Measurements from ENCODE around the gene IMPDH1.

The IMPDH1 gene

GRCh38 chr7:128434413-128435326, 24.9 kb upstream of the IMPDH1 start:
- FAIRE-seq (no peak), DNase-seq (ENCODE audit: low spot score) (no peak)

GRCh38 chr7:128431754-128432153, 22.0 kb upstream of the IMPDH1 start:
- no peak for FAIRE-seq

DNA sequence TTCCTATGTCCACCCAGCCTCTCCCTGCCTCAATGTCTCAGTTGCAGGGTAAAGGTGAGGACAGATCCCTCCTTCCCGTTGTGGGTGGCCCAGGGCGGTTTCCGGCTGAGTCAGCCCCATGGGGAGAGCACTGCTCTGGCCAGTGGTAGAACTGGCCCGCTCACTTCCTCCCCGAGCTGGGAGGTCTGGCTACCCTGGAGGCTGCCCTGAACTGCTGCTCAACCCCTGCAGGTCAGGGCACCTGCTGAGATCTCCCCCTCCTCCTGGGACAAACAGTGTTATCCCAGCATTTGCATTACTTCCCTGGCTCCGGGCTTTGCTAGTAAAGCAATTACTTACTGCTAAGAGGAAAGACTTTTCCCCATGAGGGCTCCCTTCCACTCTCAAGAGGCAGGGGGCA, 21.4 kb upstream of the IMPDH1 start:
- FAIRE-seq = no peak
- DNase-seq (ENCODE audit: low spot score) = no peak

More at GRCh38 chr7:128431754-128432153, 22.0 kb upstream of the IMPDH1 start:
- DNase-seq (ENCODE audit: low spot score) = no peak

DNA sequence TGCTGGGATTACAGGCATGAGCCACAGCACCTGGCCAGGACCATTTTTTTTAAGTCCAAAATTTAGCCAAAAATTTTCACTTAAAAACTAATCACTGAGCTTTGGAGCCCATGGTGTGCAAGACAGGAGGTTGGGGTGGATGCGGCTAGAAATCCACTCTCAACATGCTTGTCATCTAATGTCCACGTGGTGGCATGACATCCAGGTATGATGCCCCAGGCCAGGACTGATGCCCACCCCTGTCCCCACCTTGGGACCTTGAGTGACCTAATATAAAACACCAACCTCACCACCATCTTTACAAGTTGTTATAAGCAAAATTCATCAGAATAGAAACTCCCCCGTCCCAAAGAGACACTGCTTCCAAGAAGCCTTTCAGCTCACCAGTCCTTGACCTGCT, 20.4 kb upstream of the IMPDH1 start:
- DNase-seq (ENCODE audit: low spot score) = no peak
- FAIRE-seq = no peak

GRCh38 chr7:128427289-128427891, 17.6 kb upstream of the IMPDH1 start:
- DNase-seq (ENCODE audit: low spot score) (peak; percentile 60), FAIRE-seq (peak; percentile 4)

DNA sequence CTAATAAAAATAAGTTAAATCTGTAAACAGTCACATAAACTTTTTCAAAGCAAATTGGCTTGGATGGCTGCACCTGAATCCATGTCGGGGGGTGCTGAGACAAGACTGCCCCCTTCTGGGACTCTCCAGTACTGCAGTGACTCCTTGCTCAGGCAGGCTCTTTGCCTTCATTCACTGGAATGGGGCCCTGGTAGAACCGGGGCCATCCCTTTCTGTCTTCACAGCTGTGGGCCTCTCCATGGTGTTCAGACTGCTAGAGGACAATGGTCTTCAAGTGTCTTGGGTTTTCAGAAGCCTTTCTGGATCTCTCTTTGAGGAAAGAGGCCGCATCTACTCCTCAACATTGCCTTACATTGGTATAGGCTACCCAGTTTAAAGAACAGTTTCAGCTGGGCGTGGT, 16.1 kb upstream of the IMPDH1 start:
- FAIRE-seq (no peak), DNase-seq (ENCODE audit: low spot score) (peak; percentile 48)

DNA sequence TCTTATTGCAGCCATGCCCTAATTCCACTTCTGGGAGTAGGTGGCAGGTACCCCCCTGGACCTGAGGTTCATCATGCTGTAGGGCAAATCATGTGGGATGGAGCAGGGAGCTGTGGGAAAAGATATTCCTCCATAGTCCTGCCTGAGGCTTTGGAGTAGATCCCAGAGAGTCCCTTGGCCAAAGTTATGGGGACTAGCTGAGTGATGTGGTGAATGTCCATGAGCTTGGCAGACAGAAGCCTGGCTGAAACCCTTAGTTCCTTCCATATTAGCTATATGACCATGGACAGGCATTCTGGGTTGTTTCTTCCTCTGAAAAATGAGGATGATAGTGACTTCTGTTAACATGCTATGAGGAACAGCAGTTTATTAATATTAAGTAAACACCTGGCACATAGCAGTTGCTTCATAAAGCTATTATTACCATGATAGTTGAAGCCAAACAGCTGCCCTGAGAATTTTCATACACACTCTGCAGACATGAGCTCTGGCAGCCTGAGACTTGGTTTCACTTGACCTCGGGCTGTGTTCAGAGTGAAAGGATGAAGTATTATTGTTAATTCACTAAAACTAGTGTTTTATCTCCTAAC, 15.0 kb upstream of the IMPDH1 start:
- DNase-seq (ENCODE audit: low spot score) = no peak
- FAIRE-seq = no peak

DNA sequence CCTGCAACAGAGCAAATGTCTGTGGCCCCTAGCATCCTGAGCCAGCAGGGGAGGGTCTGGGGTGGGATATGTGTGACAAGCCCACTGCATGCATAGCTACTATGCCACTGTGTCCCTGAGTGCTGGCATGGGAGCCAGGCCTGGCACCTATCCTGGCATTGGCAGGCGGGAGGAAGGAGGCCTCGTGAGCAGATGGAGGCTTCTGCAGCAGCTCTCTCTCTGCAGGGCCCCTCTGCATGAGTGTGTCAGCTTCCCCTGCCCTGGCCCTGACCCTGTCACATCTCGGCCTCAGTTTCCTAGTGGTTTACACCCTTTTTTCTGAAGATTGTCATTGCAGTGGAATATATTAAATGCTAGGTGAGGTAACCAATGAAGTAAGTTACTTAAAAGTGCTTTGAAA, 13.1 kb upstream of the IMPDH1 start:
- DNase-seq (ENCODE audit: low spot score) (no peak), FAIRE-seq (no peak)

DNA sequence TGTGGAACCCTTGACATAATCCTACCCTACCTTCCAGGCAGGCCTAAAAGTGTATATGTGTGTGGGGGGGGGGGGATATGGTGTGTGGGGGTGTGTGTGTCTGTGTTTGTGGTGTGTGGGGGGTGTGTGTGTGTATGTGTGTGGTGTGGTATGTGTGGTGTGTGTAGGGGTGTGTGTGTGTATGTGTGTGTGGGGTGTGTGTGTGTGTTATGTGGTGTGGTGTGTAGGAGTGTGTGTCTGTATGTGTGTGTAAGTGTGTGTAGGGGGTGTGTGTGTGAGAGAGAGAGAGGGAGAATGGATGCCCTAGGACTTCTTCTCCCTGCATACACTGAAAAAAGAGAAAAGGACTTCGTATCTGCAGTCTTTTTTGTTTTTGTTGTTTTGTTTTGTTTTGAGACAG, 12.3 kb upstream of the IMPDH1 start:
- no peak for FAIRE-seq
- no peak for DNase-seq (ENCODE audit: low spot score)

DNA sequence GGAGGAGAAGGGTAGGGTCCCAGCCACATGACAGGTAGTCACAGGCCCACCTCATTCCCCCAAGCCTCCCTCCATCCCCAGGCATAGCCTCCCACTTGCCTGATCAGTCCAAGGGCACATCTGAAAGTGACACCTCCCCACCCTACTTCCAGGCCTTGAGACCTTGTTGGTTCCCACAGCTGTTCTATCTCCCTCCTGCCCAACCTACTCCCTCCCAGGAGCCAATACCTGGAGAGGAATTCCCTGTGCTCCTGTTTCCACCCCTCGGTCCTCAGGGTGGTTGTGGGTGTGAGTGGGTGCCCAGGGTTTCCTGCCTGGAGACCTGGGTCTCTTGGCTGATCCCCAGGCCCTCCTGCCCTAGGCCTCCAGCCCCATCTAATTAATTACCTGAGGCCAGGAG, 11.6 kb upstream of the IMPDH1 start:
- FAIRE-seq (no peak), DNase-seq (ENCODE audit: low spot score) (no peak)

- DNase-seq (ENCODE audit: low spot score) (no peak), FAIRE-seq (no peak)
These were observed 11.0 kb upstream of the IMPDH1 start for GRCh38 chr7:128420773-128421172.

GRCh38 chr7:128419257-128419656, 9.5 kb upstream of the IMPDH1 start:
- DNase-seq (ENCODE audit: low spot score) (no peak), FAIRE-seq (no peak)

- FAIRE-seq (no peak), DNase-seq (ENCODE audit: low spot score) (no peak)
These were observed 7.3 kb upstream of the IMPDH1 start for GRCh38 chr7:128417071-128417470.

GRCh38 chr7:128415217-128415785, 5.5 kb upstream of the IMPDH1 start:
- FAIRE-seq = no peak
- DNase-seq (ENCODE audit: low spot score) = no peak

DNA sequence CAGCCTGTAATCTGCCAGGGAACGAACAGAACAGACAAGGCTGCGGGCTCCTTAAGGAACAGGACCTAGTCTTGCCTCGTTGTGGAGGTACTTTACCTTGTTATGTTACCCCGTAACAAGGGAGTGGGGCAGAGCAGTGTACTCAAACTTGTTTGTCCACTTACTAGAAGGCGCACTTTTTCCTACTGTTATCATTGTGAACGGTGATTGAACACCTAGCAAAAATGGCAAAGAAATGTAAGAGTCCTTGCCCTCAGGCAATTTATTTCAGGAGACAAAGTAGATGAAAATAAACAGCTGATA, 620 bp upstream of the IMPDH1 start:
- no peak for FAIRE-seq

DNA sequence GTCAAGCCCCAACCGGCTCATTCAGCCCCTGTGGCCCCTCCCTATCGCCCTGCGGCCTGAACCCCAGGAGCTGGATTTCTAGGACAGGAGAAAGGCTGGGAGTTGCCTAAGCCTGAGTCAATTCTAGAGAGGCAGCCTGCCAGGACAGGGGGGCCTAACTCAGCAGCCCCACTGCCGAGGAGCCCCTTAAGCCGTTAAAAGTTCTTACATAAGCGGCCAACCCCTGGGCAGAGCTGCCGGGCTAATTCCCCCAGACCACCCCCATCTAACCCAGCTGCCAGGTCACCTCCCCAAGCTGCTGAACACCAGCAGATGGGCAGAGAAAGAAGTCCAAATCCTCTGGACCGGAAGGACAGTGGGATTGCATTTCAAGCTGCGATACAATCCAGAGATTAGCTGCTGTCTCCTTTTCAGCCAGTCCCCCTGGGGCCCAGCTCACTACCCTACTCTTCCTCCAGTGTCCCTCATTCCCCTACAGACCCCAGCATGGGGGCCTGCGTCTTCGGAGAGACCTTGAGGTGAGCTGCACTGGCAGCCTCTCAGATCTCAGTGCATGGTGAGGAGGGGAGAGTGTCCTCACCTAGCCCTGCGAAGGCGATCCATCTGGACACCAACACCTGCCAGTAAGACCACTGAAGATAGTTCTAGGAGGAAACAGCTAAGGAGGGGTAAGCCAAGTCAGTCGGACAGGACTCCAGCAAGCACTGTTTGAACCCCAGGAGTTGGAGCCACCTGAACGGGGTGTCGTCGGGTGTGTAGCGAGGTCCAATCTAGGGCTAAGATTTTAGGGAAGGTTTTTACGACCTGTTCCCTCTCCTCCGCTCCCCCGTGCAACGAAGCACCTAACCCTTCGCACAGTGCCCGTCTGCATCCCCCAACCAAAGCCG, 830 bp downstream of the IMPDH1 start:
- DNase-seq (ENCODE audit: low spot score) = no peak
- no peak for FAIRE-seq

More for the DNA sequence above, 620 bp upstream of the IMPDH1 start:
- DNase-seq (ENCODE audit: low spot score) = no peak

GRCh38 chr7:128407751-128408708, 1.8 kb downstream of the IMPDH1 start:
- FAIRE-seq (no peak), DNase-seq (ENCODE audit: low spot score) (no peak)

DNA sequence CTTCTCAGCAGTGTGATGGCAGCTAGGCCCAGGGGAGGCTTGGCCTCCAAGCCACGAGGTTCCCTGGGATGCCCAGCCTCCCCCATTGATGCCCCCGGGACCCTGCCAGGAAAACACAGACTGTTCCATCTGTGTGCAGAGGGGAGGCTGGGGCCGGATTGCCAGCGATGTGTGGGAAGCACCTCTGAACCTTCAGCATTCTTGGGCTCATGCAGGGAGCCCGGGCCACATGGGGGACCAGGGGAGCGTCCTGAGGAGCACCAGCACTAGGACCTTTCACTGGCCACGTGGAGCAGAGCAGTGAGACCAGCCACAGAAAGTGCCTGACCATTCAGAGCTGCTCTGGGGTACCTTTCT, 2.6 kb downstream of the IMPDH1 start:
- no peak for FAIRE-seq
- no peak for DNase-seq (ENCODE audit: low spot score)

GRCh38 chr7:128406314-128407232, 3.2 kb downstream of the IMPDH1 start:
- FAIRE-seq (no peak), DNase-seq (ENCODE audit: low spot score) (no peak)
